HepG2 (cell line): Measurements from ENCODE around the gene OR2K2.

Experiments
- CTCF ChIP-seq: sonication (generic); formaldehyde crosslinking; IDR thresholded peaks from 2 replicates; pipeline ENCODE4 v1.5.0; 2020; ENCODE audit warnings: mild to moderate bottlenecking, missing genetic modification reagents, moderate library complexity
- GABPA ChIP-seq, 2 experiments: IDR thresholded peaks; 2 replicates each; pipeline ENCODE4 v1.6.1; 2011 to 2016; ENCODE audit warnings: low read depth in 2 of 2, low read length in 1 of 2, missing biosample characterization in 1 of 2, missing genetic modification characterization in 1 of 2
- KLF11 ChIP-seq: IDR thresholded peaks from 2 replicates; pipeline ENCODE4 v1.6.1; 2016; ENCODE audit warnings: missing compliant biosample characterization
- NR3C1 ChIP-seq: sonication (generic); formaldehyde crosslinking; IDR thresholded peaks from 2 replicates; pipeline ENCODE4 v1.4.0; 2020; ENCODE audit warnings: missing genetic modification reagents
- POLR2A ChIP-seq, 2 experiments: IDR thresholded peaks; 2 replicates each; pipeline ENCODE4 v1.6.1; 2011; ENCODE audit warnings: low read depth in 2 of 2, low read length in 2 of 2, mild to moderate bottlenecking in 1 of 2, moderate library complexity in 1 of 2; ENCODE audit not compliant: insufficient read depth in 1 of 2
- PPARG ChIP-seq: conservative IDR thresholded peaks from 2 replicates; pipeline ENCODE4 v1.6.1; 2016; ENCODE audit warnings: missing biosample characterization, missing genetic modification reagents
- SMC3 ChIP-seq: IDR thresholded peaks from 2 replicates; pipeline ENCODE4 v1.6.1; 2011; ENCODE audit warnings: low read length, improper control_type of control experiment
- ZNF280B ChIP-seq: sonication (generic); formaldehyde crosslinking; IDR thresholded peaks from 2 replicates; pipeline ENCODE4 v1.5.0; 2020; ENCODE audit warnings: missing genetic modification reagents, mild to moderate bottlenecking, borderline replicate concordance
- TF ChIP-seq, protein P1 (sequence below): sonication (generic); formaldehyde crosslinking; IDR thresholded peaks from 2 replicates; pipeline ENCODE4 v1.5.0; 2020; ENCODE audit warnings: missing genetic modification reagents

GRCh38 chr9:111301195-111301594, 28.8 kb downstream of the OR2K2 start:
- TF ChIP-seq NR3C1 (CRISPR knock-in tag) (no peak), SMC3 (no peak), KLF11 (CRISPR knock-in tag) (no peak), ZNF280B (CRISPR knock-in tag) (no peak), POLR2A (IDR thresholded peaks at IDR 0.05; ENCODE audit: insufficient read depth in 1 of 2, low read depth in 2 of 2, low read length in 2 of 2) (no peak), CTCF (CRISPR knock-in tag) (no peak), PPARG (CRISPR knock-in tag) (no peak), GABPA (IDR thresholded peaks at IDR 0.05; ENCODE audit: low read depth, low read length) (no peak), GABPA (CRISPR knock-in tag; IDR thresholded peaks at IDR 0.05; ENCODE audit: low read depth) (no peak)
- TF ChIP-seq, protein P1, sequence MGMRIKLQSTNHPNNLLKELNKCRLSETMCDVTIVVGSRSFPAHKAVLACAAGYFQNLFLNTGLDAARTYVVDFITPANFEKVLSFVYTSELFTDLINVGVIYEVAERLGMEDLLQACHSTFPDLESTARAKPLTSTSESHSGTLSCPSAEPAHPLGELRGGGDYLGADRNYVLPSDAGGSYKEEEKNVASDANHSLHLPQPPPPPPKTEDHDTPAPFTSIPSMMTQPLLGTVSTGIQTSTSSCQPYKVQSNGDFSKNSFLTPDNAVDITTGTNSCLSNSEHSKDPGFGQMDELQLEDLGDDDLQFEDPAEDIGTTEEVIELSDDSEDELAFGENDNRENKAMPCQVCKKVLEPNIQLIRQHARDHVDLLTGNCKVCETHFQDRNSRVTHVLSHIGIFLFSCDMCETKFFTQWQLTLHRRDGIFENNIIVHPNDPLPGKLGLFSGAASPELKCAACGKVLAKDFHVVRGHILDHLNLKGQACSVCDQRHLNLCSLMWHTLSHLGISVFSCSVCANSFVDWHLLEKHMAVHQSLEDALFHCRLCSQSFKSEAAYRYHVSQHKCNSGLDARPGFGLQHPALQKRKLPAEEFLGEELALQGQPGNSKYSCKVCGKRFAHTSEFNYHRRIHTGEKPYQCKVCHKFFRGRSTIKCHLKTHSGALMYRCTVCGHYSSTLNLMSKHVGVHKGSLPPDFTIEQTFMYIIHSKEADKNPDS (CRISPR knock-in tag), result no peak
